Islet precursor cell (in vitro differentiated cells): ENCODE data around the gene PDZRN3.

Experiments used
- DNase-seq: peaks from one replicate; pipeline ENCODE4 v3.0.0-alpha.2; 2018

Gene PDZRN3

GRCh38 chr3:73448041-73448440 lies 176.7 kb downstream of the PDZRN3 start:
- DNase-seq: no peak

GRCh38 chr3:73447111-73447510 lies 177.6 kb downstream of the PDZRN3 start:
- DNase-seq: no peak

- no peak for DNase-seq
Observed at GRCh38 chr3:73446467-73447110, 178.2 kb downstream of the PDZRN3 start.

- no peak for DNase-seq
Observed at GRCh38 chr3:73442886-73443285, 181.9 kb downstream of the PDZRN3 start.

- DNase-seq: no peak
Observed at GRCh38 chr3:73442152-73442551, 182.6 kb downstream of the PDZRN3 start.

- DNase-seq: no peak
Observed at GRCh38 chr3:73437828-73438227, 186.9 kb downstream of the PDZRN3 start.

- peak; percentile 59 for DNase-seq
Observed at GRCh38 chr3:73435055-73435454, 189.7 kb downstream of the PDZRN3 start.

GRCh38 chr3:73433687-73434086 lies 191.1 kb downstream of the PDZRN3 start:
- peak; percentile 61 for DNase-seq

- DNase-seq: no peak
Observed at GRCh38 chr3:73433079-73433478, 191.7 kb downstream of the PDZRN3 start.

GRCh38 chr3:73432706-73433032 lies 192.1 kb downstream of the PDZRN3 start:
- DNase-seq: no peak

- DNase-seq: no peak
Observed at GRCh38 chr3:73432023-73432705, 192.6 kb downstream of the PDZRN3 start.

GRCh38 chr3:73431183-73431900 lies 193.4 kb downstream of the PDZRN3 start:
- no peak for DNase-seq

GRCh38 chr3:73427048-73427706 lies 197.6 kb downstream of the PDZRN3 start:
- DNase-seq: no peak

GRCh38 chr3:73426606-73427005 lies 198.1 kb downstream of the PDZRN3 start:
- no peak for DNase-seq

GRCh38 chr3:73423116-73423515 lies 201.6 kb downstream of the PDZRN3 start:
- DNase-seq: no peak

GRCh38 chr3:73422571-73422970 lies 202.2 kb downstream of the PDZRN3 start:
- DNase-seq: no peak

GRCh38 chr3:73419942-73420341 lies 204.8 kb downstream of the PDZRN3 start:
- no peak for DNase-seq

GRCh38 chr3:73419179-73419803 lies 205.4 kb downstream of the PDZRN3 start:
- no peak for DNase-seq

- no peak for DNase-seq
Observed at GRCh38 chr3:73418681-73419080, 206.1 kb downstream of the PDZRN3 start.

GRCh38 chr3:73415118-73415517 lies 209.6 kb downstream of the PDZRN3 start:
- no peak for DNase-seq

GRCh38 chr3:73413619-73414018 lies 211.1 kb downstream of the PDZRN3 start:
- no peak for DNase-seq

- DNase-seq: no peak
Observed at GRCh38 chr3:73411993-73412392, 212.7 kb downstream of the PDZRN3 start.

GRCh38 chr3:73411545-73411944 lies 213.2 kb downstream of the PDZRN3 start:
- DNase-seq: no peak
